GM18868 (cell line): ENCODE results near the gene PLBD1.

Experiments
- ATAC-seq: cut with Tn5 transposase; IDR thresholded peaks from one replicate; pipeline ENCODE4 v1.9.1; 2021; ENCODE audit warnings: mild to moderate bottlenecking, moderate library complexity; ENCODE audit not compliant: unreplicated experiment

The PLBD1 gene

DNA sequence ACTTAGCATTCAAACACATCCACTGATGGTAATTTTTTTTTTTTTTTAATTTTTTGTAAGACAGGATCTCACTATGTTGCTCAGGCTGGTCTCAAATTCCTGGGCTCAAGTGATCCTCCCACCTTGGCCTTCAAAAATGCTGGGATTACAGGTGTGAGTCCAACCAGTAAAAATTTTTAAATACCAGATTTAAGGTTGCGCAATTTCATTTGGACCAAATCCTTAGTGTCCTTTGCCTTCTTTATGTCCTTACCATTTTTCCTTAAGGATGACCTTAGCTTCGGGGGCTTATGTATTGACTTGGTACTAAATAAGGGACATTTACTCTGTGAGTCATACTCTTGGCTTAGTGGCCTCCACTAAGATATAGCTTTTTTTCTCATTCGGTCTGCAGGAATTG lies 4.1 kb upstream of the PLBD1 start:
- ATAC-seq = no peak

DNA sequence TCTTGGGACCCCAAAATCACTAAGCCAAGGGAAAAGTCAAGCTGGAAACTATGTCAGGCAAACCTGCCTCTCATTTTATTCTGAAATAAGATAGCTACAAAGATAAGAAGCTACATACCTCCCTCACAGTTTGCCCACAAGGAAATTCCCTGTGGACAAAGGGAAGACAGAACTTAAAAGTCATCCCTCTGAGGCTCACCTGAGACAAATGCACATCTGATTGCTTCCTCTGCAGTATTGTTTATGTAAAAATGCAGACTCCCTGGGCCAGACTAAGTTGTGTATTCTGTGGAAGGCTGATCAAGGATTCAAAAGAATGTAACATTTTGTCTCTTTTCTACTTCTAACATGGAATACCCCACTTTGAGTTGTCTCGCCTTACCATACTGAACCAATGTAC lies 2.5 kb upstream of the PLBD1 start:
- no peak for ATAC-seq

DNA sequence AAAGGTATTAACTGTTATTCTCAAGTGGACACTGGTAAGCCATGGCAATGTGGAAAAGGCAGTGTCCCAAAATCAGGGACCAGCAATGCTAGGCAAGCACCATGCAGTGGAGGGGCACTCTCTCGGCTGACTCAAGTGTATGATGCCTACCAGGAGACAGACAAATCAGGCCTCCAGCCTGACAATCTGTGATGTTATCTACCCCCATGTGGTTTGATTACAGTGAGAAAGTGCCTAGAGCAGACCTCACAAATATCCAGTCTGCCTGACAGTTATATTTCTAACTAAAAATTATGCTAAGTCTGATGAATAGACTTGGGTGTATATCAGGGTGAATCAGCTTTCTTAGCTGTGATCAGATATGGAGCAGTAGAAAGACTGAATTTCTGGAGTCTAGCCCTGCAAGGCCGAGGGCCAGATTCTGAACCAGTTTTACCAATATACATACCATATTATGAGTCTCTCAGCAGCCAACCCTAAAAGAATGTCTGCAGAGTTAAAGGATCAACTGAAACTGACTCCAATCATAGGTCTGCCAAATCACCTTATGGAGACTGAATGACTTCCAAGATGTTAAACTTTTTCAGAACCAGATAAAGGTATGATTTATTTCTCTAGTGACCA lies 3.2 kb downstream of the PLBD1 start:
- ATAC-seq = no peak

DNA sequence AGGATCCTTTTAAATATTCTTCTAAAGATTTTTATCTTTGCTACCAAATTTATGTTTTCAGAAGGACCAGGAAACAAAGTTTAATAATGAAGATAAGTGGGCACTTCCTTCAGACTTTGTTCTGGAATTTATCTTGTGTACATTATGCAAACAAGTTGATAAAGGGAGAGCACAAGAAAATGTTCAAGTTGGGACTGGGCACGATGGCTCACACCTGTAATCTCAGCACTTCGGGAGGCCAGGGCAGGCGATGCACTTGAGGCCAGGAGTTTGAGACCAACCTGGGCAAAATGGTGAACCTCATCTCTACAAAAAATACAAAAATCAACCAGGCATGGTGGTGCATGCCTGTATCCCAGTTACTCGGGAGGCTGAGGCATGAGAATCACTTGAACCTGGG lies 4.6 kb downstream of the PLBD1 start:
- ATAC-seq = no peak

DNA sequence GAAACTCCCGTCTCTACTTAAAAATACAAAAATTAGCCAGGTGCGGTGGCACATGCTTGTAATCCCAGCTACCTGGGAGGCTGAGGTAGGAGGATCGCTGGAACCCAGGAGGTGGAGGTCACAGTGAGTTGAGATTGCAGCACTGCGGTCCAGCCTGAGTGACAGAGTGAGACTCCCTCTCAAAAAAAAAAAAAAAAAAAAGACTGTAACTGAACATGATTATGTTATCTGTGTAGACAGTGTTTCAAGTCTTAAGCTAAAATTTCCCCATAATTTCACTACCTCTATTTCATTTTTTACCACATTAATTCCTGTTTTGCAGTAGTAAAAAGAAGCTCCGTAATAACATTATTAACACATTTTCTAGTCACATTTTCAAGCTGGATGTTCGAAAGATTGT lies 5.4 kb downstream of the PLBD1 start:
- ATAC-seq = no peak

DNA sequence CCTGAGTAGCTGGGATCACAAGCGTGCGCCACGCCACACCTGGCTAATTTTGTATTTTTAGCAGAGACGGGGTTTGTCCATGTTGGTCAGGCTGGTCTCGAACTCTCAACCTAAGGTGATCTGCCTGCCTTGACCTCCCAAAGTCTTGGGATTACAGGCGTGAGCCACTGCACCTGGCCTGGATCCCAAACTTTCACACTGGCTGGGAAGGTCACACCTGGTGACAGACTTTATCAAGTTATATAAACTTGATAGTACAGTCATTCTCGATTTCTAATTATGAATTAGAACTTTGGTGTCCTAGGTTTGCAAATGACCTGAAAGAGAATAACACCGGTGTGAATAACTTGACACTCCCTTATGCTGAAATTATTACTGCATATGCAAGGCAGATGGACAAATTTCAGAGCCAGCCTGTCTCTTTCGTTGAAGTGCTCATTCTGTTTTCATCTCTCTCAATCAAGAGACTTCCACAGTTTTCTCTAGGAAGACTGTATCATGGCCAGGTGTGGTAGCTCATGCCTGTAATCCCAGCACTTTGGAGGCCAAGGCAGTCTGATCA lies 5.9 kb downstream of the PLBD1 start:
- no peak for ATAC-seq

DNA sequence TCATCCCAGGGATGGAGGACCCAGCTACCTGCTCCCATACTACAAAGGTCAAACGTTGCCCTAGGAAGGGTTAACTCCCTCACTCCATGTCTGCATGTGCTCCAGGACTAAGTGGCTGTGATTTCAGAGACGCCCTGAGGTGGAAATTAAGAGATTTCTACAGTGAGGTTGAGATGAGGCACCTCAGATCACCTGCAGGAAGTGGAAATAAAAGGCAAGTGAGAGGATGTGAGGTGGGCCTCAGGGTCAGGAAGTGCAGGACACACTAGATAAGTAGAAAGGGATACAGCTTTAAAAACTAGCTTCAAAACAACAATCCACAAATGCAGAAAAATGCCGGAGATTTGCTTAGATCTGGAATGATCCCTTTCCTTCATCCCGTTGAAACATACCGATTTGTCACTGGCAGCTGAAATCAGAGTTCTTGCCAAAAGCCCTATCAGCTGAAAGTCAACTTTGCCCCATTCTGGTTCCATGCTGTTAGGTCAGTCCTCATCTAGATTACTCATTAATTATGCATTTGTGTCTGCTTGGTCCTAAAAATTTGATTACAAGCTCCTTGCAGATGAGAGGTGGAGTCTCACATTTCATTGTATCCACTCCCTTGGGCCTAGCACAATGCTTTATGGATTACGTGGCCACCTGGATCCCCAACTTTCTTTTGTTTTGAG lies 6.6 kb downstream of the PLBD1 start:
- no peak for ATAC-seq

DNA sequence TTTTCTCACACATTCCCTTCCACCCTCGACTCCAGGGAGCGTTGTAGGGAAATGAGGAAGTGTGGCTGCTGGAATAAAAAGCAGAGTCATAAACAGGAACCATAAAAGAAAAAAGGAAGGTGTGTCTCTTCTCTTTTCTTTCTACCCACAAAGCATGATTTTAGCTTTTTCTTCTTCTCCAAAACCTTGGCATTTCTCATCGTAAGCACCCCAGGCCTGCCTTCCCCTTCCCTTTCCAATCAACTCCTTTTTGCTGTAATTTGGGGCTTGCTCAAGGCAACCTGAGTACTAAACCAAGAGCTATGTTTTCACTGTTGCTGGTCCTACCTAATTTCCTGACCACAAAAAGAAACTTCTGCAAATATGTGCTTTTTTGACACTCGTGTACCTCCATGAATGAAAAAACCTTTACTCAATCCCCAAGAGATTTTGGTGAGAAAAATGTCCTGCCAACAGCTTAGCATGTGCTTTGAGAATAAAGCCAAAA lies 9.2 kb downstream of the PLBD1 start:
- no peak for ATAC-seq

DNA sequence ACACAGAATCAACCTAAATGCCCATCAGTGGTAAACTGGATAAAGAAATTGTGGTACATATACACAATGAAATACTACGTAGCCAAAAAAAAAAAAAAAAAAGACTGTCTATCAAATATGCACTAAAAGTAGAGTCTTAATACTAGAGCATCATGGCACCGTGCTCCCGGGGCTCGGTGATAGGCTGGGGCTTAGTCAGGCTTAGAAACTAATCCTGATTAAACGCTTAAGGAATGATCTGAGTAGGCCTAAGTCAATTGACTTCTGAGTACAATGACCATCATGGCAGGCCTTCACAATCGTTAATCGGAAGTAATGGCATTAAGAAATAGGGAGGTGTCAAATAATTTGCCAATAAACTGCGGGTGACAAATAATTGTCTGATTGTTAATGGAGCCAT lies 9.7 kb downstream of the PLBD1 start:
- no peak for ATAC-seq

DNA sequence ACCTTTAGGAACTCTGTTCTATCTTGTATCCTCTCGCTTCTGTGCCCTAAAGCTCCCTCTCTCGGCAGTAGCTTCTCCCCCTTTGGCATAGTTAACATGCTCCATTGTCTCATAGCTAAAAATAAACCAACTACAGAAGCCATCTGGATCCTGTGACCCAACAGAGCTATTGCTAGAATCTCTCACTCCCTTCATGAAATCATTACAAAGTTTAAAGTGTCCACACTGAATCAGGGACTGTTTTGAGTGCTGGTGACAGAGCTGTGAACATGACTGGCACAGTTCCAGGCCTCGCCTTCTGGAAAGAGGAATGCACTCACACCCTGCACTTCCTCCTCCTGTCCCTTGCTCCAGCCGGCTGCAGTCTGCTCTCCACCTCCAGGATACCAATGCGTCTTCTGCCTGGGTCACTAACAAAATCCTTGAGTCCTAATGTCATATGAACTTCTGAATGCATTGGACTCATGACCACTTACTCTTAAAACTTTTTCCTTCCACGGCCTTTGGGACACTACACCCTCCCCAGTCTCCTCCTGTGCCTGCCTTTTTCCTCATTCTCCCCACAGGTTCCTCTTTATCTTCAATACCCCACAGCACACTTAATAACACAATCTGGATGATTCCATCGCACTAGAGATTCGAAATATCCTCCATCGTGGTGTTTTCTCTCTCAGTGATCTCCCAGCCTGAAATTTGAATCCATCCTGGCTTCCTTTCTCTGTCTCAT lies 13.2 kb downstream of the PLBD1 start:
- ATAC-seq = no peak

DNA sequence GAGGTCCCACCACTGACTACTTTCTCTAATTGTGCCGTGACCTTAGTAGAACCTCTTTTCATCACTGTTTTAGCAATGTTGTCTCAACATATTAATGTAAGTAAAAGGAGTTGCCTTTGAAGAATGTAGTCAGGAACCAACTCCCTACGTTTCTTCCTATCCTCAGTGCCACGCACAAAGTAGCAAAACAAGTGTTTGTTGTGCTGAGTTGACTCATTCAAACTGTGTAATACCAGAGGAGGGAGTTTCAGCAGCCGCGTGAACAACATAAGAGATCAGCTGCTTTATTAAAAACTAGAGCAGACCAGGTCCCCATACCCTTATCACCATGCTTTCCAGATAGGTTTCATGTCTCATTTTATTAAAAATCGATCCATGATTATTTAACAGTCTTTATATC lies 19.1 kb downstream of the PLBD1 start:
- no peak for ATAC-seq

DNA sequence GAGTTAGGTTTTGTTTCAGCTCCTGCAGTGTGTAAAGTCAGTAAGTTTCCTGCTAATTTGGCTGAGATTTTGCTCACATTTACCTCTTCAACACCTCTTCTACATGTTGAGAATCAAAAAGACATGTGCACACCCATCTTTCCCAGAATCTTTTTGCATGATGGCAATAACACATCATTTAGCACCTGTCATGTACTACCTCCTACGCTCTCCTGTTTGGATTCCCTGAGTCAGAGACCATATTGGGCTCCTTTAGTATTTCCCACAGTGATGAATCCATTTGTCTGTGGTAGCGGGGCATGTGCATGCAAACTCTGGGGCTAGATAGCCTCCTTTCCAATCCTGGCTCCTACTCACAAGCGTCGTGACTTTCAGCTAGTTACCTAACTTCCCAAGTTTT lies 20.1 kb downstream of the PLBD1 start:
- ATAC-seq = no peak

DNA sequence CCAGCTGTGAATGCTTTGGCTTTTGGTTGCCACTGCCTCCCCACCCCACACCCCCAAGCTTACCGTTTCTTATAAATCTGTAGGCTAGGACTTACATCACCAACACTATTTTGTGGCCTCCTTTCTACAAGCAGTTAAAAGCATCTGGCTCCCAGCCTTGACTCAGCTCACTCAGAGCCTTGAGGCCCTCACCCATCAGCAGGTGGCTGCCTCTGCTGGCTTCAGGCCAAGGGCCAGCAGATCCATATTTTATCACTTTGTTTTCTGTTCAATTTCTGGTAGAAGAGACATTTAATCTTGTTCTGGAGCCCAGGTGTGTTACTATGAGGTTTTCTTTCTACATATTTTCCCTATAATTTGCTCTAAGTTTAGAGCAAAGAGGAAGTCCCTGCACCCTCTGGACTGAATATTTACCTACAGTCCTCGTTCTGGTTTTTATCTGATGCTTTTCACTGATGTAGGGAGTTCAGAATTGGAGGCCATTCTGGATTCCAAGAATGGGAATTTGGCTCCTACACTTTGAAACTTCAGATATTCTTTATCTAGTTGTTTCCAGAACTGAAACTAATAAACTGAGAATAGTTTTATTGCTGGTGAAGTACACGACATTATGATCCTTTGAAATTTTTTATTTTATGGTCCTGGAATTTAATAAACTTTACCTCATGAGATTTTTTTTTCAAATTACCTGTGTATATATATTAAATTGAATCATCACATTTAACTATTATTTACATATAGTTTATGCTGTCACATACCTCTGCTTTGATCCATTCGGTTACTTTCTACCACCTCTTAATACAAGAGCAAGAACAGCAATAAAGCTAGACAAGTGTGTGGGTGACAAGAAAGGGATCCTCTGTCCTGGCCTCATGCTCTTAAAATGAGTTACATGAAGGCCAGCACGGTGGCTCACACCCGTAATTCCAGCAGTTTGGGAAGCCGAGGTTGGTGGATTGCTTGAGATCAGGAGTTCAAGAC lies 22.2 kb downstream of the PLBD1 start:
- ATAC-seq = no peak

DNA sequence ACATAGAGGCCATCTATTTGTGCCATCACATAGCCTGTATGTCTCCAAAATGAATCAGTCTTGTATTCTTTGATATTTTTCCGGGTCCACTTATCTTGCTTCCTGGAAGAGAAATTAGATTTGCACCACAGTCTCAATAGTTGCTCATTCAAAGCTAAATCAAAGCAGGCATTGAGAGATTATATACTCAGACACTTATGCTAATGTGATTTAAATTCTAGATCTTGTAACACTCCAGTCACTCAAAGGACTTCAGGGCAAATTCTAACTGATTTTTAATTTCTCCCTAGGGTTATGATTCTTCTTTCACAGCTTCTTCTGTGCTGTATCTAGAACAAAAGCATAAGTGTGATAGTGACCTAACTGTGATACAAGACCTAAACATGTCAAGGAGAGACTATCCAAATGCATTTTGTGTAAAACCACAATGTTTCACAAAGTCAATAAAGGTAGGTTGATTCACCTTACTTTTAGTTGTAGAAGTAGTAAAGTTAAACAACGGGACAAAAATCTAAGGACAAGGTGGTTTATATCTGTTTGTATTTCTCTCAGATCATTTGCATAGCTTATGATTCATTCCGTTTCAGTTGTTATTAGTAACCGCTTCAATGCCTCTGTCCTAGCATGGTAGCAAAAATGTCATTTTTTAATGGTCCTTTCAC lies 26.8 kb downstream of the PLBD1 start:
- ATAC-seq = peak; percentile 81

DNA sequence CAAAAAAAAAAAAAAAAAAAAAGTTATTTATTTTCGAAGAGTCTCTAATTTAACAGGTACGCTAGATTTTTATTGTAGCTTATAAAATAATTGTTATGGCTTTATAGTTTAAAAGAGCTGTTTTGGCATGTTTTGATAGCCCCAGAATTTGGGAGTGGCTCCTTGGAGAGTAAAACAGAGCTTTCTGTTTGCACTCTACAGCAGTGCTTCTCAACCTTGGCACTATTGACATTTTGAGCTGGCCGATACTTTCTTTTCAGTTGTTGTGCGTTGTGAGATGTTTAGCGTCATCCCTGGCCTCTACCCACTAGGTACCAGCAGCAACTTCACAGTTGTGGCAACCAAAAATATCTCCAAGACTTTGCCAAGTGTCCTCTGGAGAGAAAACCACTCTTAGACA lies 30.6 kb downstream of the PLBD1 start:
- no peak for ATAC-seq

DNA sequence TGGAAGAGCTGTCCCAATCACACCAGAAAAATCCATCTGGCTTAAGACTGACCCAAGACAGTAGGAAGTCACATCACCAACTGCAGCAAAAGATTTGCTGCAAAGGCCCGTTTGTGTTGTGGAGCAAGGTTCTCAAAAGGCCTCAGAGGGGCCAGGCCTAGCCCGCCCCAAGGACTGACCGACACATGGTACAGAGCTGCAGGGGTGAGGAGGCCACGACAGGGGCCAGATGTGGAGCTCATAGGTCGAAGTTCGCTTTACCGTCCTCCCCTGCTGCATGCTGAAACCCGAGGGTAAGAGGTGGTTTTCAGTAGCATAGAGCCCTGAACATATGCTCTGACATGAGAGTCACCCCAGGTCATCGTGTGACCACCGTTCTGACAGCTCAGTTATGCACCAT lies 35.5 kb downstream of the PLBD1 start:
- ATAC-seq = no peak

DNA sequence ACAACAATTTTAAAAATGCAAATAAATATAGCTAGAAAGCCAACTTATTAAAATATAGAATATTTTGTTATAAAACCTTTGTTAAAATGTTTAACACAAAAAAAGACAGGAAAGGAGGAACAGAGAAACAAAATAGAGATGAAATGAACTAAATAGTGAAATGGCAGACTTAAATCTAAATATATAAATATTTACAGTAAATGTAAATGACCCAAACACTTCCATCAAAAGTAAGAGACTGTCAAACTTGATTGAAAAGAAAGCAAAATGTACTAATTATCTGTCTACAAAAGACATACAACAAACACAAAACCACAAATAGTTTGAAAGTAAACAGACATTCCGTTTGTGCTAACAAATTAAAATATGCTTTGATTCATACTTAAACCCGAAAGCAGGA lies 41.7 kb downstream of the PLBD1 start:
- ATAC-seq = no peak

DNA sequence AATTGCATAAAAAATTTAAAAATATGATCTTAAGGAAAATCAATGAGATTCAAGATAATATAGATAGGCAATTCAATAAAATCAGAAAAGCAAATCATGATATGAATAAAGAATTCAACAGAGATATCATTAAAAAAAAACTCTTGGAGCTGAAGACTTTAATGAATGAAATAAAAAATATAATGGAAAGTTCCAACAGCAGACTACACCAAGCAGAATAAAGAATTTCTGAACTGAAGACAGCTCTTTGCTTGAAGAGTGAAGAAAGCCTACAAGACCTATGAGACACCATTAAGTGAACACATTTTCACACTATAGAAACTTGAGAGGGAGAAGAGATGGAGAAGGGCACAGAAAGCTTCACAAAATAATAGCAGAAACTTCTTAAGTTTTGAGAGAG lies 45.9 kb downstream of the PLBD1 start:
- ATAC-seq = no peak

DNA sequence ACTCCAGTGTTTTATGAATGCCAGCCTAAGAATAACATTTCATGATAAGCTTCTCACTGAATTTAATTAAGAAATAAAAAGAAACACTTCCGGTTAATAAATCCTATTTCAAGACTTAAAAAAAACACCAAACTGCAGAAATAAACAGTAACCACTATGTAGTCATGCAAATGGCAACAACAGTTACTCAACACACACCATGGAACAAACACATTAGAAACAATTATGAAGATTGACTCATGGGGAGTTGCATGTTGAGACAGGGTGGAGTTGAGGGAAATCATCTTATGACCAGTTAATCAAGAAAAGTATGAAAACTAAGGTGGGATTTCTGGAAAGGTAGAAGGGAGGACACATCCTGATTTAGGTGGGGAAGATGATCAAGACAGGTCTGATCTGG lies 52.7 kb downstream of the PLBD1 start:
- ATAC-seq = no peak

DNA sequence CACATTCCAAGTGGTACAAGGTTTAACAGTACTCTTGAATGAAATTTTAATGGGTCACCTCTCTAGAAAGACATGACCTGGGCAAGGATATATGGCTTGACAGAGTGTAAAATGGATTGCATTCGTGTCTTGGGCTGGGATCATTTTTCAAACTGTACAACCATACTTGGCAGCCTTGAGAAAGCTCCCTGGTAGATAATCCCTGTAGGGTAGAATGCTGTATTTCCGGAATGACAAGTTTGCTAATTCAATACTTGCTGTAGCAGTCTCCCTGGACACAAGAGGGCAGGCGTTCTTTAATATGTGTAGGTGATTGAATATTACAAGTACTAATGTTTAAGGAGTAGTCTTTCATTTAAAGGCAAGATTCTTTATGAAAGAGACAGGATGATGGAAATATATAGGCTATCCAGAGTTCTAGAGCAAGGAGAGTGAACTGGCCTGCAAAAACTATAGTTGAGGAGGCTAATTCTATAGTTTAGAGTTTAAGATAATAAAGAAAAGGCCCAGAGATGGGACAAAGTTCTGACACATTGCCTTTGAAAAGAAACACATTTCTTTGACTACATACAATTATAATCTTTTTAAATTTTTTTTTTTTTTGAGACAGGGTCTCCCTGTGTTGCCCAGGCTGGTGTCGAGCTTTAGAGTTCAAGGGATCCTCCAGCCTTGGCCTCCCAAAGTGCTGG lies 53.4 kb downstream of the PLBD1 start:
- no peak for ATAC-seq
